NCI-H2227 treated with DMSO at 0.1 percent for 48 hours (cell line): ENCODE data around the gene CLCN6.
"Not testable (repeated sequence)": the region's sequence is repeated elsewhere in the genome, so short reads cannot be mapped to it uniquely, and the experiment has no call there.

ENCODE experiments used
- DNase-seq: peaks from one replicate; lab custom pipeline; 2025; lab: John Stamatoyannopoulos, UW

Gene CLCN6

GRCh38 chr1:11796036-11796828, 9.8 kb upstream of the CLCN6 start:
- no peak for DNase-seq

- no peak for DNase-seq
Measured at GRCh38 chr1:11797525-11798216, 8.3 kb upstream of the CLCN6 start.

- DNase-seq = no peak
Measured at GRCh38 chr1:11799099-11799498, 6.9 kb upstream of the CLCN6 start.

- DNase-seq = no peak
Measured at GRCh38 chr1:11799896-11800295, 6.1 kb upstream of the CLCN6 start.

GRCh38 chr1:11800391-11800755, 5.6 kb upstream of the CLCN6 start:
- no peak for DNase-seq

- DNase-seq = no peak
Measured at GRCh38 chr1:11800756-11801433, 5.1 kb upstream of the CLCN6 start.

- DNase-seq = no peak
Measured at GRCh38 chr1:11802616-11802972, 3.4 kb upstream of the CLCN6 start.

- DNase-seq = peak; percentile 81
Measured at GRCh38 chr1:11802973-11803885, 2.8 kb upstream of the CLCN6 start.

- DNase-seq = not testable (repeated sequence)
Measured at GRCh38 chr1:11803924-11804665, 1.9 kb upstream of the CLCN6 start.

- DNase-seq = peak; percentile 20
Measured at GRCh38 chr1:11804666-11805421, 1.1 kb upstream of the CLCN6 start.

GRCh38 chr1:11806307-11806936, 431 bp downstream of the CLCN6 start:
- DNase-seq = no peak

GRCh38 chr1:11807133-11807532, 1.1 kb downstream of the CLCN6 start:
- DNase-seq = no peak

GRCh38 chr1:11813021-11813420, 7.0 kb downstream of the CLCN6 start:
- no peak for DNase-seq

- DNase-seq = no peak
Measured at GRCh38 chr1:11817192-11817591, 11.2 kb downstream of the CLCN6 start.

GRCh38 chr1:11822091-11822490, 16.1 kb downstream of the CLCN6 start:
- DNase-seq = no peak

GRCh38 chr1:11823366-11824137, 17.6 kb downstream of the CLCN6 start:
- DNase-seq = no peak

- DNase-seq = no peak
Measured at GRCh38 chr1:11825131-11825530, 19.1 kb downstream of the CLCN6 start.

- no peak for DNase-seq
Measured at GRCh38 chr1:11826946-11827345, 21.0 kb downstream of the CLCN6 start.

GRCh38 chr1:11828511-11828910, 22.5 kb downstream of the CLCN6 start:
- DNase-seq = no peak
